ENCODE results near the gene CCNY.
"Not testable (repeated sequence)": the region's sequence is repeated elsewhere in the genome, so short reads cannot be mapped to it uniquely, and the experiment has no call there.

The CCNY gene

GRCh38 chr10:35535136-35535535 is 198.8 kb downstream of the CCNY start:
- DNase-seq = no peak

- DNase-seq = no peak
These were observed 200.5 kb downstream of the CCNY start for GRCh38 chr10:35536789-35537188.

- DNase-seq = not testable (repeated sequence)
These were observed 201.6 kb downstream of the CCNY start for GRCh38 chr10:35537925-35538324.

GRCh38 chr10:35540296-35541164 is 204.2 kb downstream of the CCNY start:
- DNase-seq = no peak

GRCh38 chr10:35541720-35542119 is 205.4 kb downstream of the CCNY start:
- DNase-seq = no peak

- DNase-seq = no peak
These were observed 206.0 kb downstream of the CCNY start for GRCh38 chr10:35542303-35542702.

- no peak for DNase-seq
These were observed 208.9 kb downstream of the CCNY start for GRCh38 chr10:35545079-35545657.

- no peak for DNase-seq
These were observed 209.7 kb downstream of the CCNY start for GRCh38 chr10:35545878-35546590.

GRCh38 chr10:35546824-35547225 is 210.5 kb downstream of the CCNY start:
- no peak for DNase-seq

GRCh38 chr10:35552650-35553342 is 216.5 kb downstream of the CCNY start:
- no peak for DNase-seq

GRCh38 chr10:35554036-35554435 is 217.7 kb downstream of the CCNY start:
- no peak for DNase-seq

GRCh38 chr10:35554461-35555056 is 218.2 kb downstream of the CCNY start:
- no peak for DNase-seq

GRCh38 chr10:35555962-35556930 is 219.9 kb downstream of the CCNY start:
- DNase-seq = no peak

GRCh38 chr10:35558276-35558675 is 222.0 kb downstream of the CCNY start:
- no peak for DNase-seq

GRCh38 chr10:35559416-35559815 is 223.1 kb downstream of the CCNY start:
- no peak for DNase-seq

- DNase-seq = no peak
These were observed 225.4 kb downstream of the CCNY start for GRCh38 chr10:35561715-35562114.

- no peak for DNase-seq
These were observed 226.1 kb downstream of the CCNY start for GRCh38 chr10:35562427-35562826.

- peak; percentile 68 for DNase-seq
These were observed 227.1 kb downstream of the CCNY start for GRCh38 chr10:35563261-35563891.

GRCh38 chr10:35564341-35564968 is 228.1 kb downstream of the CCNY start:
- no peak for DNase-seq

- DNase-seq = no peak
These were observed 229.3 kb downstream of the CCNY start for GRCh38 chr10:35565602-35566081.

All from right hindlimb (tissue), 1 donor.